Stimulated activated CD8-positive, alpha-beta memory T cell treated with anti-CD3 and anti-CD28 coated beads, Interleukin-4, amount 100 ng/mL, for 4 hours (primary cell): ENCODE data around the gene RIMBP2.

Source experiments
- DNase-seq, 2 donors: peaks; one replicate each; pipeline ENCODE4 v3.0.0-alpha.2; 2020; ENCODE audit warnings: low read depth in 2 of 2, low spot score in 1 of 2

The RIMBP2 gene

DNA sequence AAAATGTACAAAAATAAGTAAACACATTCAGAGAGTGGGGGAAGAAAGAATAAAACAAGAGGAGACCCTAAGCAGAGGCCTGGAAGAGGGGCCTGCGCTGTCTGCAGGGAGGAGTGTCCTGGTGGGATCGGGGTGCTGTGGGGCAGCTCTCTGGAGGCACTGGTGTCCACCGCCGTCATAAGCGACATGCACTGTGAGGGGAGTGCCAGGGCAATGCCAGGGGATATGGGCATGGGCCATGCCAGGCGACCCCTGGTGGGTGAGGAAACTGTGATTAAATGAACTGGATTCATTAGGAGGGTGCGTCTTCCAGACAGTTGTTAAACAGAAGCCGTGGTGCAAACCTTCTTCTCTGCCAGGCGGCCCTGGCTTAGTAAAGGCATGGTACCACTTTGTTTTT lies 261.8 kb downstream of the RIMBP2 start:
- no peak for DNase-seq

DNA sequence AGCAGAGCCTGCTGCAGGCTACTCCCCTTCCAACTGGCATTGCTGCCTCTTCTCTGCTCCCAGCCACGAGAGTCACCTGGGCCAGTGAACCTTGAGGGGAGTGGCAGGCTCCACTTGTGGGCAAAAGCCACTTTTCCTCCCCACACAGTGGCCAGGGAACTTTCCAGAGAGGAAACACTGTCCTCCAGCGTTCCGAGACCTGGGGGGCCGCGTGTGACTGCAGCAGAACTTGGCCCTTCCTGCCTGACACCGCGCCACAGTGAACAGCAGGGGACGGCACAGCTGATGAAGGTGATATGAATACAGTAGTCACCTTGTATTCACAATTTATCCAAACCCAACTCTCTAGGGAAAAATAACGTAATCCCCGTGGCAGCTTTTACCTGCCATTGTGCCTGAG lies 263.6 kb downstream of the RIMBP2 start:
- DNase-seq: no peak

DNA sequence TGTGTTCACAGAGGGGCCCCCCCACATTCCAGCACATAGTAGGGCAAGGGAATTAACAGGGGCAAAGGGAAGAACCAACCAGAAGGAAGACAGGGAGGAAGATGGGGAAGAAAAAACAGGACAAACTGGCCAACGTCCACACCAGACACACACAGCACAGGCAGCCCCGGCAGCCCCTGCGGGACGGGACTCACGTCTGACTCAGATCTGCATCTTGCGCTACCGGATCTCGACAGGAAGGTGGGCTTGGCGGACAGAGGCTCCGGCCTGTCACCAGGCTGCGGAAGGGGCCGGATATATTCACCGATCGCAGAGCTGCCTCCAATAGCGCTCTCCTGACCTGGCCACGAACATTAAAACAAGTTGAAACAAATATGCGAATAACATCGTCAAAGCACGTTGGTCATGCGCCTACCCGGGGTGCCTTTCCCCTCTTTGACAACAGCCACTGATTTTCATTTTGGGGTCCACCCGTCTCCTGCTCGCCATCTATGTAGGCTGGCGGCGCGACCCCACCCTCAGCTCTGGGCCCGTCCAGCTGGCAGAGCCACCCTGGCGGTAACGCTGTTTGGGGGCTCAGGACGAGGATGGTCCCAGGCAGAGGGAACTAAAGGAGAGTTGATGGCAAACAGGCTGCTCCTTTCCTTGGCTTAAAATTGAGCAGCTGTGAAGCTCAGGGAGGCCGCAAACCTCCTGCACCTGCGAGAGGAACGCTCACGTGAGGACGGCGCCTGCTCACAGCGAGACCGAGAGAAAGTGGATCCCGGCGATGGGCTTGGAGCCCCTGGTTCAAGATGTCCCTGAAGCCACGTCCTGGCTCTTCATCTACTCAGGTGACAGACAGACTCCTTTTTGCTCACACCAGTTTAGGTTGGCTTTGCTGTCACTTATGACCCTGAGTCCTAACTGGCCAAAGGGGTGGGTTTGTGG lies 264.8 kb downstream of the RIMBP2 start:
- no peak for DNase-seq

DNA sequence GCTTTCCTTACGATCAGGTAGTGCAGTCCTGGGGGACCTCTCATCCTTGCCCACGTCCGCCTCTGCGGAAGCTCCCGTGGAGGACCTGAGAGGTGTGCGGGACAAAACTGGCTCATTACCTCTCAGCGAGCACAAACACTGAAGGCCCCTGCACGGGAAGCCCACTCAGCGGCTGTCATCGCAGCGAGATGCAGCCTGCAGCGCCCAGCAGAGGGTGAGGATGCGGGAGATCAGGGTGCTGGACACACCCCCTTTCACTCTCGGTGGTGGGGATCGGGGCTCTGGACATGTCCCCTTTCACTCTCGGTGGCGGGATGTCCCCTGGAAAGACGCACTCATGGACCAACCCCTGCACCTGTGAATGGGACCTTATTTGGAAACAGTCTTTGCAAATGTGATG lies 266.8 kb downstream of the RIMBP2 start:
- DNase-seq: no peak

DNA sequence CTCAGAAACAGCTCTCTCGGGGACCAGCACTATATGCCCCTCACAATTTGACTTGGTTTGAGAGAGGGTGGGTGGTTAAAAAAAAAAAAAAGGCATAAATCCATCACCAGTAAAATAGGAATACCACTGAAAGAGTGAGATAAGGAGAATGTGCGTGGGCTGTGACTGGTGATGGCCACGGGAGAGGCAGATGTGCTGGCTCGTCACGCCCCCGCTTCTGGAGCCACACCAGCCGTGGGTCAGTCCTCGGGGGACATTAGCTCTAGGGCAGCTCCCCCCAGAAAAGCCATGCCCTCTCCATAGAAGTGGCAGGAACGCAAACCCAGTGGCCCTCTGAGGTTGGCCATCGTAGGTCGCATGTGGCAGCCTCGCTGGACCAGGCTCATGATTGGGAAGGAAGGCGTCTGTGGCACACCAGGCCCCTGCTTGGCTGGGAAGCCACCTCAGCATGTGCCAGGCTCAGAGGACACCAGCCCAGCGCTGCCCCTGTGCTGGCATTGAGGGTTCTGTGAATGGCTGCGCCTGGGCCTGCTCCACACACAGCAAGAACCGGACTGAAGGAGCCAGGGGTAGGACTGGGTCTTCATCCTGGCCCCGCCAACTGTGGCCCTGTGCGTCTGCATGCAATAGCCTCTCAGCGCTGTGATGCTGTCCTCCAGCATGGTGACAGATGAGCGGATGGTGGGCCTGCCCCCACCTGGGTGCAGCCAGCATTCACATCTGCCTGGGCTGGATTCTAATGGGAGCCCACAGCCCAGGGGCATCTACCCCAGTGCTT lies 267.9 kb downstream of the RIMBP2 start:
- no peak for DNase-seq

DNA sequence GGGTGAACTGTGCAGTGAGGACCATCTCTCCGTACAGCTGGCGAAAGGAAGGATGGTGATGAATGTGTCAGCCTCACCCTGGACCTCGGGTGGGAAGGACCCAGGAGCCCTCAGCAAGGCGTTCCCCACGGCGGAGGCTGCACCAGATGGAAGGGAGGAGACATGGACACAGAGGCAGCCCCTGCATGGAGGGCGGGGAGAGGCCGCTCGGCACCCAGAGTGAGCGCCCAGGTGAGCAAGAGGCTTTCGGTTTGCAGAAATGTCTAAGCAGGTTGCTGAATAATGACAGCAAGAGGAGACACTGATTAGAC lies 268.5 kb downstream of the RIMBP2 start:
- DNase-seq: no peak

DNA sequence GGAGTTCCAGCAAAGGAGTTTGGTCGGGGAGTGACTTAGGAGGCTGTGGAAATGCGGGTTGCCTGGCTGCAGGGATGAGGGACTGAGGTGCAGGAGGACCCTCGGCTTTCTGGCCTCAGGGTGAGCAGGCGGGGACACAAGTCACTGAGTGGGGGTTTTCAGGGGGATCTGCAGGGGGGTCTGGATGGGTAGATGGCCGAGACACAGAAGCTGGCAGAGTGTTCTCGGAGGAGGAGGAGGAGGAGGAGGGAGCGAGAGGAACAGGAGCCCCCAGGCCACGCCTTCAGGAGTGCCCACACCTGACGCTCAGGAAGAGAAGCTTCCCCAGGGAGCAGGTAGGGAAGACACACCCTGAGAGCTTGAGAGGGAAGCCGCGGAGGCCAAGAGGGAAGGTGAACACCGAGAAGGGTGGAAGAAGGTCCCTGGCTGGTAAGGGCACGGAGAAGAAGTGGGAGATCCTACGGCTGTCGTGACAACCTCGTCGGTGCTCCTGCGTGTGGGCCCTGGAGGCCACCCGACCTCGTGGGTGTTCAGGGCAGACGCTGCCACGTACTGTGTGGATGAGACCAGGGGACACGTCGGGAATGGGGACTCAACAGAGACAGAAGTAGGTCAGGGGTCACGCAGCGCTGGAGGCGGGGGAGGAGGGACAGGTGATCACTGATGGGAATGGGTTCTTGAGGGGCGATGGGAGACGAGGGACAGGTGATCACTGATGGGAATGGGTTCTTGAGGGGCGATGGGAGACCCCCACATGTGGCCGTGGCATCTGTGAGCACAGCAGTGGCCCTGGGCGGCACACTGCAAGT lies 269.0 kb downstream of the RIMBP2 start:
- no peak for DNase-seq

DNA sequence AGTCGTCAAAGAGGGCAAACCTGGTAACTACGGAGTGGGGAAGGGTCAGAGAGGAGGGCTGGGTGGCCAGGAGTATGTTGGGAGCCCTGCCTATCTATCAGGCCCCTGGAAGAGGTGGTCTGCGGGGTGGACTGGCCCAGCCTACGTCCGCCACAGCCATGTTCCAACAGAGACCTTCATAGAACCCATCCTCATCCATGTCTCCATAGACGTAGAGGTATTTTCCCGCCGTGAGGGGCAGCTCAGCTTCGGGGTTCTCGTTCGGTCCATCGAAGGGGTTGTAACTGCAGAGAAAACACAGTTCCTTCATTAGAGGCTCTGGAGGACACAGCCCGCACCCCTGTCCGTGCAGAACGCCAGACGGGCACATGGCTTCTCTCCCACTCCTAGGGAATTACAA lies 271.1 kb downstream of the RIMBP2 start:
- DNase-seq: no peak

DNA sequence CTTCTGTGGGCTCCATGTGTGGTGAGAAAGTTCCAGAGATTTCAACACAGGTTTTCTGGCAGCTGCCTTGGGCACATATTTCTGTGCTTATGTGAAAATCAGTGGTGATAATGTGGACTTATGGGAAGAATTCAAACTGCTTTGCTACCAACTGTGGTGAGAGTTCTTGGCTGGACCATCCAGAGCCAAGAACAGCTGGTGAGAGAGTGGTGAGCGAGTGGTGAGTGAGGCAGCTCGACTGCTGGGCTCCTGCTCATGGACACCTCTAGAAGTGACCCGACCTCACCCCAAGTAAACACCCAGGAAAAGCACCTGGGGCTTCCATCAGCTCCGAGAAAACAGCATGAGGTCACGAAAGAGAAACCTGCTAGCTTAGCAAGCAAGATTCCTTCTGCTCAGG lies 272.0 kb downstream of the RIMBP2 start:
- no peak for DNase-seq

DNA sequence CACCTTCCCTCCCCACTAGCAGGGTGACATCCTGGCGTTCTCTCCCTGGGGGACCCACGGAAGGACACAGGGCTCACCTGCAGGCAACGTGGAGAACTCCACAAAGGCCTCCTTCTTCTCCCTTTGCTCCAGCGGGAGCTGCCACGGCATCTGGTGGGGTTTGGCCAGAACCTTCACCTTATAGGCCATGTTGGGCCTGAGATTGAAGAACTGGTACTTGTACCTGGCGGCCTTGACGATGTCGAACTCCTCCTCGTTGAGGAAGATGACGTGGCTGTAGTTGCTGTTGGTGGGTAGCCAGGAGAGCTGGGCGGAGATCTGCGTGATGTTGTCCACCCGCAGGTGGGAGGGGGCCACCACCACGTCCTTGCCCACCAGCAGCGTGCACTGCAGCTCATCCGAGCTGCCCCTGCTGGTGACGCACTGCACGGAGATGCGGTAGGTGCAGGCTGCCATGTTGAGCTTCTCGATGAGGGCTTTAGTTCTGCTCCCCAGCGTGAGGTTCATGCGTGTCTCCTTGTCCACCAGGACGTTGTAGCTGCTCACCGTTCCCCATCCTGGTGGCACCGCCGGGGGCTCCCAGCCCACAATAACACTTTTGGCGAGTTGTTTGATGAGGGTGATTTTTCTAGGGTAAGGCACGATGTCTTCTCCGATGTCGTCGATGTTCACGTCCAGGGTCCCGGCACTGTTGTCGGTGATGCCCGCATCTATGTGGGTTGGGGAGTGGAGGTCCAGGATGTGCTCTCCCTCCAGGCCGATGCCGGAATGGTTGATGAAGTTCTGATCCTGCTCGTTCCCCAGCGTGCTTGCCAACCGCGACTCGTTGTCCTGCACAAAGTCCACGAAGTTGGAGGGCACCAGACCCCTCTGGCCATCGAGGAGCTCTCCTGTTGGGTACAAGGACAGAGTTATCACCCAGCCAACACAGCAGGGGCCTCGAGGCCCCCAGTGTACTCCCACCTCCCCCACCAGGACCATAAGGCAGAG lies 274.0 kb downstream of the RIMBP2 start:
- DNase-seq: no peak

DNA sequence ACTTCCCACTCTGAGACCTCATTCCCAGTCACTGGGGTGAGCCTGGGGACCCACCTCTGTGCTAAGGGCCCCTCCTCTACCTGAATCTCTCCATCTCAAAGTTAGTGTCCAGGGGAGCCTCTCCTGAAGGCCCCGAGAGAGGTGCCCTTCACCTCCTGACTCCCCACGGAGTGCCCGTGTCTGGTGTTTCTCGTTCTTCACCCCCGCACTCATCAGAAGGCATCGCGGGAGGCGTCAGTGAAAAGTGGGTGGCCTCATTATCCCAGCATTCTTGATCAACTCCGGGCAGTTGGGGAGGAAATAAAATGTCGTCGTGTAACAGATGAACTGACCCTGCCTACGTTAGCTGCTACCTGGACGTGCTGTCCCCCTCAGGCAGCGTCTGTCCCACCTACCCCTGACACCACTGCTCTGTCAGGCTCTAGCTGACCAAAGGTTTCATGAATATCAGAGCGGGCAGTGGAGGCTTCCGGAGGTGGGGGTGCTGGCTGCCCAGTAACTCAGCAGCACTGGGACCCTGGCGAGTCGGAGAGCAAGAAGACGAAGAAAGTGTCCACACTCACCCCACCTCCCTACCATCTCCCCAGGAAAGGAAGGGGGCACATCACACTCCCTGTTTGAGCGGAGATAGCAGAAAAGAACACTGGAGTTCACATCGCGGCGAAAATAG lies 275.6 kb downstream of the RIMBP2 start:
- no peak for DNase-seq

DNA sequence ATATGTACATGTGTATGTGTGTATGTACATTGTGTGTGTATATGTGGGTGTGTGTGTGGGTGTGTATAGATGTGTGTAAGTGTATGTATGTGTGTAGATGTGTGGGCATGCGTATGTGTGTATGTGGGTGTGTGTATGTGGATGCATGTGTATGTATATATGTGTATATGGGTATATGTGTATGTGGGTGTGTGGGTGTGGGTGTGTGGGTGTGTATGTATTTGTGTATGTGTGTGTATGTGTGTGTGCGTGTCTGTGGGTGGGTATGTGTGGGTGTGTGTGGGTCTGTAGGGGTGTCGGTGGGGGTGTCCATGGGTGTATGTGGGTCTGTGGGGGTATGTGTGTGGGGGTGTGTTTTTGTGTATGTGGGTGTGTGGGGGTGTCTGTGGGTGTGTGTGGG lies 276.8 kb downstream of the RIMBP2 start:
- DNase-seq: no peak

DNA sequence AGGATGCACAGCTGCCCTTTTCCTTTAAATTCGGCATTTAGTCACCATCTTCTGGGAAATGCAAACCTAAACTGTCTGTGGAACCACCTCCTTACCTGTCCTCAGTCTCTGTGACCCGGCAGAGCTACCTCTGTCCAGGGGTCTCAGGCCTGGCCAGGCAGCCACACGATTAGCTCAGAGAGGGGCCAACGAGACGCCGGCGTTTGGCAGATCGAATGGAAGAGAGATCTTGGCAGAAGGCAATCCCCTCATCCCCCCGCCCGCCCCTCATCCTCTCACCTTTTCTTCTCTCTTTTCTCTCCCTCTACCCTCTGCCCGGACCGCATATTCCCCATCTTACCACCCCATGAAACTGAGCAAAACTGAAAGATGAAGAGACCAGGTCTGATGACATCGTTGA lies 277.4 kb downstream of the RIMBP2 start:
- no peak for DNase-seq

DNA sequence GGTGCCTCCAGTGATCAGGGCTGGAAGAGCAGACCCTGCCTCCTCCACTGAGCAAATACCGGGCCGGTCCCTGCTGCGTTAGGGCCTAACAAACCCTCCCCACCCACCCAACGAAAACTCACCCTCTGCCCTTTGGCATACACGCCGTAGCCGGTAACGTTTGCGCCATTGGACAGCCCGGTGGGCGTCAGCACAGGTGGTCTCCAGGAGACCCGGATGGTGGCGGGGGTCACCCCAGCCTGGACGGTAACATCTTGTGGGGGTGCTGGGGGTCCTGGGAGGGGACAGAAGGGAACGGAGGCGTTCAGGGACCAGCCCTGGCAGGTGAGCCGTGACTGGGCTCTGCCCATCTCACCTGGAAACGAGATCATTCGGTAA lies 277.9 kb downstream of the RIMBP2 start:
- no peak for DNase-seq

DNA sequence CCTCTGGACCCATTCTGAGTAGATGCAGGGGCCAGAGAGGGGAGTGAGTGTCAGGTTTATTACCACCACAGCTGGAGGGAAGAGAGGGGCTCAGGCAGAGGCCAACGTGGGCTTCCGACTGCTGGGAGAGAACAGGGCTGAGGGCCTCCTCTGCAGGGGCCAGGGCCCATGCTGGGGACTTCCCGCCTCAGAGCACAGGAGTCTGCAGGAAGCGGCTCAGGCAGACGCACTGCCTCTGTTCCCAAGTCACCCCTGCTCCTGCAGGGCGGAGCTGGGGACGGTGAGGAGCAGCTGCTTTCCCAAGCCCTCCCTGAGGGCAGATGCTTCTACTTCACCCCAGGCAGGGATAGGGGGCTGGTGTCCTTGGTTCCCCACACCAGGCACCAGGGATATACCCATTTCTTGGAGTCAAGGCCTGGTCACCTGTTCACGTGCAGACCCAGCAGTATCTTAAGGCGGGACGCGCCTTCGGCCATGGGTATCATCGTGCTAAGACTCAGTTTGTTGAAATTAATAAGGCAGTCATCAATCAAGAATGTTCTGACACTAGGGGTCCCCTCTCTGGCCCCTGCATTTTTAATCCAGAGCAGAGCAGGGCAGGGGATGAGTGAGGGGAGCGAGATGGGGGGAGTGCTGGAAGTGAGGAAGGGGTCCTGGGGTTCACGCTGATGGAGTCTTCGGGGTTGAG lies 278.4 kb downstream of the RIMBP2 start:
- no peak for DNase-seq

DNA sequence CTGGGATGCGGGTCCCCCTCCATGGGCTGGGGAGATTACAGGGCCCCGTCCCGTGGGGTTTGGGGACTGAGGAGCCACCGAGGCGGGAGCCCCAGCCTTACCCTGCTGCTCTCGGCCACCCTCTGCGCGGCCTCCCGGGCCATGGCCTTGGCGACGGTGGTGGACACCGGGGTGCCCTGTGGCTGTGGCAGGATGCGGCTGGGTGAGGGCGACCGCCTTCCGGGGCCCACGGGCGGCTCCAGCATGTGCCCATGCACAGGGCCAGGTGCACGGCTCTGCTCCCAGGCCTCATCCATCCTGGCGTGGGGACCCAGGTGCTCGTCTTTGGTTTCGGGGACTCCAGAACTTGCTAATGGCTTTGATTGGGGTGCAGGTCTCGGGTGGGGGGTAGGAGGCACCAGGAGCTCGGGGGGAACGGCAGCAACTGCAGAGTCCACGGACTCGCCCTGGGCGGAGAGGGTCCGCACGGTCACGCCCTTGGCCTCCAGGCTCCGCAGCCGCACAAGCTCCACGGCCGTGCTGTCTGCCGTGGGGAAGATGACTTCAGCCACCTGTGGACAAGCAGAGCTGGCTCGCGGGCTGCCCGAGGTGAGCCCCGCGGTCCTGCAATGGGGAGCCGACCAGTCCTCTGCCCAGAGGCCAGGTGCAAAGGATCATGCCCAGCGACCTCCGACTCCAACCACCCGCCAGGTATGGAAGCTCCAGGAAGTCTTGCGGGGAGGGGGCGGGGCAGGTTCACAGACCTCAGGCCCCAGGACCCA lies 279.2 kb downstream of the RIMBP2 start:
- DNase-seq: no peak

DNA sequence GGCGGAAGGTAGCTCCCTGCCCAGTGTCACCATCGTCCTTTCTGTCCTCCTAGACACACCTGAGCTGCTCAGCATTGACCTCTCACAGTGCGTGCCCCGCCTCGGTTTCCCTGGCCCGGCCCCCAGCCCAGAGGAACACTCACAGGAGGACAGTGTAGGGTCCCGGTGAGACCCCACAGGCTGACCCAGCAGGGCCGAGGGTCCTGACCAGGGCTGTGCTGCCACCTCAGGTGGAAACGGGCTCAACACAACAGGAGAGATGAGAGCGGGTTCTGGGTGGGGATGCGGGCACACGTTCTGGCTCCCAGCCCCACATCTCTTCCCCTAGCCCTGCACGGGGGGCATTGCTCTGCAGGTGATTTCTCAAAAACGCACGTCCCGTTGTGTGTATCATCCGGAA lies 280.3 kb downstream of the RIMBP2 start:
- no peak for DNase-seq

DNA sequence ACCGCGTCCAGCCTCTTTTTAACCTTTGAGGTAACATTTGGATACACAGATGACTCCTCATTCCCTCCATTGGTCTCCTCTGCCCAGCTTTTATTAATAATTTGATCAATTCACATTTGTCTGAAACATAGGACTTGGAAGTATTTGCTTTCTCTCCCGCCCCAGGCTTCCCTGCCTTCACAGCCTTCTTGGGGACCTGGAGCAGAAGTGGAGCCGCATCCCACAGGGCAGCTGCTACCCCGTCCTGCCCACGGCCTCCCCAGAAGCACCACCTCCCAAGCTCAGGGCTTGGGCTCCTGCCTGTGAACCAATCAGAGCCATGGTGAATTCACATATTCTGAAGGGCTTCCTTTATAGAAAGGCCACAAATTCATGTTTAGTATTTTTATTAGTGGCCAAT lies 280.8 kb downstream of the RIMBP2 start:
- no peak for DNase-seq

DNA sequence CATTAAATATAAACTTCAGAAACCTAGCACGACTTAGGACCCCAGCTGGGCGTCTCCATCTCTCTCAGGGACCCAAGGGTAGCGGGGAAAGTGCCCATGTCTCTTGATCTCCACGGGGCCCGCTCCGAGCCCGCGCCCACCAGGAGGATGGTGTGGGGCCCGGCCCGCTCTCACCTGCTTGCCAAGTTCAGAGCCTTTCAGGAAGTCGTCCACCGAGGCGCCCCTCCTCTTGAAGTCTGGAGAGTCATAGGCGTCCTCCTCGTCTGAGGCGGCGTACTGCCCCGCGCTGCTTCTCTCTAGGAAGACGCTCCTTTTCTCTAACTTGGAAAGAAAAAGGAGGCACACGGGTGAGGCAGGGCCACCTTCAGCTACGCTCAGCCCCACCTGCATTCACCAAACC lies 281.5 kb downstream of the RIMBP2 start:
- DNase-seq: no peak
